Right lobe of liver (tissue), 6 donors: ENCODE measurements around the gene EGFLAM. TPM values are rescaled to one million over a fixed set of nuclear protein-coding genes. Genes with fewer than 3 reads are reported as not detected.
A peak's percentile ranks its signal among the peaks of the same experiment; 100 is the strongest.

ENCODE experiments used
- ATAC-seq, 4 donors: fragments of 200-7000 bp; cut with Tn5 transposase; one replicate each; pipeline ENCODE4 v1.9.1; 2020; ENCODE audit warnings: mild to moderate bottlenecking in 4 of 4, moderate library complexity in 4 of 4
- DNase-seq, 3 donors: peaks; one replicate each; pipeline ENCODE4 v3.0.0-alpha.2; 2020
- H3K27ac ChIP-seq, 3 donors: fragments of 200-600 bp; one replicate each; pipeline ENCODE4 v1.8.0; 2022
- H3K27me3 ChIP-seq, 2 donors: fragments of 200-600 bp; one replicate each; pipeline ENCODE4 v1.8.0; 2022
- H3K36me3 ChIP-seq, 4 donors: fragments of 200-600 bp; sonication (generic) in 1 of 4; one replicate each; pipeline versions ENCODE4 v1.5.1 to v1.8.0; 2017 to 2022; ENCODE audit warnings: control low read depth in 1 of 4
- H3K4me1 ChIP-seq, 4 donors: fragments of 200-600 bp; sonication (generic) in 1 of 4; one replicate each; pipeline versions ENCODE4 v1.5.1 to v1.8.0; 2017 to 2022; ENCODE audit warnings: control low read depth in 1 of 4
- H3K4me3 ChIP-seq, 3 donors: fragments of 200-600 bp; one replicate each; pipeline ENCODE4 v1.8.0; 2022
- H3K9me3 ChIP-seq, 4 donors: fragments of 200-600 bp; sonication (generic) in 1 of 4; one replicate each; pipeline versions ENCODE4 v1.5.1 to v1.8.0; 2017 to 2022; ENCODE audit warnings: control low read depth in 1 of 4
- POLR2A ChIP-seq: fragments of 450-650 bp; IDR thresholded peaks from one replicate; pipeline ENCODE4 v1.6.1; 2017; ENCODE audit warnings: antibody characterized with exemption, mild to moderate bottlenecking
- WGBS: methylation state at CpG from one replicate; pipeline ENCODE4 v1.1.6; 2018; ENCODE audit warnings: low coverage, low lambda C conversion rate; ENCODE audit not compliant: insufficient coverage; ENCODE audit errors: missing lambda C conversion rate; 5-methylcytosine and 5-hydroxymethylcytosine counted together
- intact Hi-C, 2 donors: fragments of 100-400 bp; cut with DNase I; formaldehyde crosslinking; loops; one replicate each; pipeline versions ENCODE4 v1.11.2 to v1.14.1; 2022
- total RNA-seq, 6 experiments: library from RNA; depleted of rRNA in 2 of 6; stranded (reverse); fragments of >200 nt in 2 of 6; fragmentation: NEBNext Ultra II Directional in 3 of 6; extraction: Animal tissue kit (Norgen Biotek cat#: 25700) in 3 of 6; gene quantifications; one replicate each; pipeline versions ENCODE4 v1.1.0 to v1.2.4, GENCODE V29; 2016 to 2023
- TF ChIP-seq, protein P1 (sequence below), 4 donors: fragments of 200-600 bp in 3 of 4; fragments of 450-650 bp in 1 of 4; IDR thresholded peaks; one replicate each; pipeline versions ENCODE4 v1.5.1 to v1.8.0; 2016 to 2022; ENCODE audit warnings: antibody characterized with exemption in 4 of 4, mild to moderate bottlenecking in 2 of 4
- donor health status: DM: no; HTN: yes; CAD: no.
- donor health status: DM: no; HTN: no; CAD: no.
- donor health status: DM: no; HTN: no; CAD: no.
- donor health status: DM: no; HTN: yes; CAD: no.
- donor health status: DM: no; HTN: yes; CAD: no.

Gene EGFLAM
- total RNA-seq, 6 experiments from 2014 or later, result 0.50 to 6.2 (median 2.3) TPM

DNA sequence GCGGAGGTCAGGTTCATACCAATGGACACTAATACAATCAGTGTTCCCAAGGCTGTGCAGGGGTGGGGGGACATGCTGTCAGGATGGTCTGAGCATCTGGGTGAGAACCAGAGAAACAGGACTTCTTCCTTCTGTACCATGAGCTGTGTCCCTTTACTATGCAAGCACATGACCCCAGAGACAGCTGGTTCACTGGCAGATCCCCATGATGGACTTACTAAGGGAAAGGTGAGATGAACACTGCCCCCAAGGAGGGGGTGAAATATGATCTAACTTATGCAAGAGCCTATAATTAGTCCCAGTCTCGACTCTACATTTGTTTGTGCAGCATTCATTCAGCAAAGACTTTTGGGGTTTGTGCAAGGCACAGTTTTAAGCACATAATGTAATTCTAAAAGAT lies 206.7 kb downstream of the EGFLAM start:
- Histone ChIP-seq H3K4me1 (peaks cover 0 to 9% (median 0%) of the 10 kb centered on the region in 4 donors), H3K4me3 (no peak overlapping the region), H3K27me3 (no peaks in the 10 kb centered on the region), H3K9me3 (no peaks in the 10 kb centered on the region), H3K36me3 (no peaks in the 10 kb centered on the region), H3K27ac (no peak overlapping the region)
- no peak for ATAC-seq
- 64% methylated on average over 2 of the region's 2 CpGs for WGBS
- no peak for DNase-seq
- TF ChIP-seq, protein P1, sequence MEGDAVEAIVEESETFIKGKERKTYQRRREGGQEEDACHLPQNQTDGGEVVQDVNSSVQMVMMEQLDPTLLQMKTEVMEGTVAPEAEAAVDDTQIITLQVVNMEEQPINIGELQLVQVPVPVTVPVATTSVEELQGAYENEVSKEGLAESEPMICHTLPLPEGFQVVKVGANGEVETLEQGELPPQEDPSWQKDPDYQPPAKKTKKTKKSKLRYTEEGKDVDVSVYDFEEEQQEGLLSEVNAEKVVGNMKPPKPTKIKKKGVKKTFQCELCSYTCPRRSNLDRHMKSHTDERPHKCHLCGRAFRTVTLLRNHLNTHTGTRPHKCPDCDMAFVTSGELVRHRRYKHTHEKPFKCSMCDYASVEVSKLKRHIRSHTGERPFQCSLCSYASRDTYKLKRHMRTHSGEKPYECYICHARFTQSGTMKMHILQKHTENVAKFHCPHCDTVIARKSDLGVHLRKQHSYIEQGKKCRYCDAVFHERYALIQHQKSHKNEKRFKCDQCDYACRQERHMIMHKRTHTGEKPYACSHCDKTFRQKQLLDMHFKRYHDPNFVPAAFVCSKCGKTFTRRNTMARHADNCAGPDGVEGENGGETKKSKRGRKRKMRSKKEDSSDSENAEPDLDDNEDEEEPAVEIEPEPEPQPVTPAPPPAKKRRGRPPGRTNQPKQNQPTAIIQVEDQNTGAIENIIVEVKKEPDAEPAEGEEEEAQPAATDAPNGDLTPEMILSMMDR (IDR thresholded peaks at IDR 0.05), result no peak
- intact Hi-C loops, result no loop called here

DNA sequence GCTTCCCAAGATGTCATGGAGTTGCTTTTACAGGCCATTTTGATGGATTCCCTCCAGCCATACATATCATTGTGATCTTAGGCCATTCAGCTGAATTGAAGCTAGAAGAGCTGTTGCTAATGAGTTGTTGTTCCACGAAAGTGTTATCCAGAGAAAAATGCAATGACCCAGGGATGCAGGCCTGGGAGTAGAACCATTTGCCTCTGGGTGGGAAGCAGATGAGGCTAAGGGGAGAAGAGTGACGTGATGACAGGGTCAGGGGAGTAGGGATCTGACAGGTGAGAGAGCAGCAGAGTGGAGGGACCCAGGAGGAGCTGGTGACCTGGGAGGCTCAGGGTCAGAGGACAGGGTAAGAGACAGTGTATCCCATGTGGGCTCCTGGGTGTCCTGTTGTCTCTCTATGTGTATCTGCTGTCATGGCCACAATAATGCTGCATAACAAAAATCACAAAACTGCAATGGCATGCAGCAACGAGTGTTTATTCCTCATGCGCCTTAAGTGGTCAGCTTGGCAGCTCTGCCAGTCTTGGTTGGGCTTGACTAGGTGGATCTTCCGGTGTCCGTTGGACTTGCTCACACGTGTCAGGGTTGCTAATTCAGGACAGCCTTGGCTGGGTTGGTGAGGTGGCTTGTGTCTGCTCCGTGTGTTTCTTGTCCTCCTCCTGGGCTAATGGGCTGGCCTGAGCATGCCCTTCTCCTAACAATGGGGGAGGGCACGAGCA lies 207.5 kb downstream of the EGFLAM start:
- ATAC-seq, result no peak
- Histone ChIP-seq H3K27me3 (no peaks in the 10 kb centered on the region), H3K4me1 (peaks cover 0 to 9% (median 0%) of the 10 kb centered on the region in 4 donors), H3K27ac (no peak overlapping the region), H3K36me3 (no peaks in the 10 kb centered on the region), H3K4me3 (no peak overlapping the region), H3K9me3 (no peaks in the 10 kb centered on the region)
- WGBS, result 79% methylated on average over 3 of the region's 9 CpGs
- intact Hi-C loops, result no loop called here
- DNase-seq, result no peak
- TF ChIP-seq POLR2A, result no peak
- TF ChIP-seq, protein P1 (IDR thresholded peaks at IDR 0.05), result no peak

DNA sequence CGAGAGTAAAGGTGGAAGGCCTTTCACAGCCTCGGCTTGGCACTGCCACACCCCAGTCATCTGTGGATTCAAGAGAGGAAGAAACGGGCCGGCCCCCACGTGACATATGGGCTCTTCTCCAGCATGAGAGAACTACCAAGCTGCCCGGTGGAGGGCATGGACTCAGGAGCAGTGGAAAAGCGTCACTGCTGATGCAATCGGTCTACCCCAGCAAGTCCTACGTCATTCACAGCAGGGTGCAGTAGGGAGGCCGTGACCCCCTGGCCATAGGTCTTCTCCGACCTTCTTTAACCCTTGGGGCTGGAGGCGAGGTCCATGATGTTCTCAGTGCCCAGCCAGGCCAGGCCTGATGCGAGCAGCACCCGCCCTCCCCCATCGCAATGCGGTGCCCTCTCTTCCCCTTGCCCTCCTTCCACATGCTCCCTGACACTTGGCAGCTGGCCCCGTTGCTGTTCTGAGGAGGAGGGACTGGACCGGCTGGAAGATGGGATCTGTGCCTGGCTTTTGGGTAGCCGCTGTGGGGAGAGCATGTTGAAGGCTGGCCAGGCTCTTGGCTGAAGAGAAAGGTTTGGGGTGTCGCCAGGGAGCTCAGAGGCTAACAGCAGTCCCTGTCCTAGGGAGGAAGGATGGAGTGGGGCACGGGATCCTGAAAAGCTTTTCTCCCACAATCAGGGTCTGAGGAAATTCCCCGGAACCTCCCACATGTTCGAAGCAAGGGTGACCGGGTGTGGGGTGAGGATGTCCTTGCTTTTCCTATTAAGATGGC lies 208.2 kb downstream of the EGFLAM start:
- TF ChIP-seq, protein P1 (IDR thresholded peaks at IDR 0.05), result no peak
- TF ChIP-seq POLR2A, result no peak
- H3K9me3 ChIP-seq, result no peaks in the 10 kb centered on the region
- H3K36me3 ChIP-seq, result no peaks in the 10 kb centered on the region
- ATAC-seq (peak in 2 of 4 donors; percentile 28 to 37), DNase-seq (peak in 1 of 3 donors; percentile 58)
- no peak overlapping the region for H3K4me3 ChIP-seq
- H3K4me1 ChIP-seq, result peaks cover 0 to 9% (median 0%) of the 10 kb centered on the region in 4 donors
- intact Hi-C loops, result no loop called here
- 65% methylated on average over 5 of the region's 24 CpGs for WGBS
- H3K27ac ChIP-seq, result peak overlapping the region in 2 of 3 donors; percentile 43 to 72
- H3K27me3 ChIP-seq, result no peaks in the 10 kb centered on the region

DNA sequence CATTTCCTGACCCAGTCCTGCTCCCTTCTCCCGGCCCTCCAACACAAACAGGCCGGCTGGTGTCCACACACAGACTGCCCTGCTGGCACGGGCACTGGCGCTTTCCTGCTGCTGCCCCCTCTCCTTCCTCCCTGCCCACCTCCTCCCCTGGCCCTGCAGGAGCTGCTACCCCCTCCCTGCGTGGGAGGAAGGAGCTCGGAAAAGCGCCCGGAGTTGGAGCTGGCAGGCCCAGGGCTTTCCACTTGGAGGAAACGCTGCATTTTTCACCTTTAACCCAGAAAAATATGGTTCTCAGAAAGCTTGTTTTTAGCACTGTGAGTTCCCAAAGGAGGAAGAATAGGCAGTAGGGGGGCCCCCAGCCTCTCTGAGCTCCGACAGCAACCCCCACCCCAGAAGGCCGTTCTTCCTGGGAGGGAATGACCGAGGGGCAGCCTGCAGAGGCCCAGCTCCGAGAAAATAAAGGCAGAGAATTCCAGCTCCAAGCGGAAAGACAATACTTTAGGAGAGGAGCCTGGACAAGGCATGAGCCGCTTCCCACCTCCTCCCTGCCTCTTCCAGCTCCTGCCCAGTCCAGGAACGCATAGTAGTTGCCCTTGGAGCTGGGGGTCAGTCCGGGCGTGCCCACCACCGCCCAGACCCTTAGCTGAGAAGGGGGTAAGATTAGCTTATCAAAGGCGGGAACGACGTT lies 209.1 kb downstream of the EGFLAM start:
- DNase-seq (no peak), ATAC-seq (peak; percentile 9 to 50 (median 34))
- Histone ChIP-seq H3K4me1 (peaks cover 0 to 9% (median 0%) of the 10 kb centered on the region in 4 donors), H3K9me3 (no peaks in the 10 kb centered on the region), H3K36me3 (no peaks in the 10 kb centered on the region), H3K27me3 (no peaks in the 10 kb centered on the region), H3K4me3 (no peak overlapping the region), H3K27ac (peak overlapping the region; percentile 7 to 72 (median 43))
- TF ChIP-seq, protein P1 (IDR thresholded peaks at IDR 0.05), result no peak
- no peak for TF ChIP-seq POLR2A
- intact Hi-C loops, result no loop called here
- 49% methylated on average over 13 of the region's 22 CpGs for WGBS
